Uterus (tissue), 2 donors: Measurements from ENCODE around the gene PC.

Source experiments
- CTCF ChIP-seq, 4 experiments: fragments of 200-600 bp in 2 of 4; fragments of 450-650 bp in 2 of 4; sonication (generic) in 2 of 4; IDR thresholded peaks; one replicate each; pipeline ENCODE4 v1.5.1; 2016 to 2019; ENCODE audit warnings: antibody characterized with exemption in 4 of 4, mild to moderate bottlenecking in 2 of 4, moderate library complexity in 1 of 4
- POLR2A ChIP-seq, 2 donors: fragments of 450-650 bp; IDR thresholded peaks; one replicate each; pipeline ENCODE4 v1.6.1; 2016; ENCODE audit warnings: antibody characterized with exemption in 2 of 2, mild to moderate bottlenecking in 1 of 2, moderate library complexity in 1 of 2

GRCh38 chr11:66979336-66979980, 21.3 kb upstream of the PC start:
- no peak for TF ChIP-seq CTCF (IDR thresholded peaks at IDR 0.05)
- no peak for TF ChIP-seq POLR2A (IDR thresholded peaks at IDR 0.05)
